Loucy (cell line): Measurements from ENCODE around the gene CEP41.

Experiments used
- EZH2phosphoT487 ChIP-seq: fragments of 200-600 bp; IDR thresholded peaks from 2 replicates; pipeline ENCODE4 v1.6.1; 2018; ENCODE audit warnings: antibody characterized with exemption, mild to moderate bottlenecking, moderate library complexity, borderline replicate concordance
- TF ChIP-seq, protein P1 (sequence below): fragments of 200-600 bp; sonication (generic); conservative IDR thresholded peaks from 2 replicates; pipeline ENCODE4 v1.5.1; 2014; ENCODE audit warnings: mild to moderate bottlenecking, antibody characterized with exemption, low read length

DNA sequence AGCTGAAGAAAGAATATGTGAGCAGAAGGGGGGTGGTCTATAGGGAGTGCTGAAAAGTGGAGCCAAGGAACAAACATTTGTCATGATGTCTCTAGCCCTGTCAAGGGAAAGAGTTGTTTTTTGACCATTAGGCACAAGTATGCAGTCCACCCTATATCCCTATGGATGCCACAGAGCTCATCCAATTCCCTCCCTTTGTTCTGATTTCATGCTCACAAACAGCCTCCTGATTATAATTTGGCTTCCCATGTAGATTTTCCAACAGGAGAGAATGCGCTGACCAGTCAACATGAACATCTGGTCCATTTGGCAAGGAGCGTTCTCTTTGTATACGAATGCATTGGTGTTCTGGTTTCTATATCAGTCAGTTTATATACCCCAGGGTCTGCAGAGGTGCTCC lies 12.1 kb upstream of the CEP41 start:
- TF ChIP-seq, protein P1, sequence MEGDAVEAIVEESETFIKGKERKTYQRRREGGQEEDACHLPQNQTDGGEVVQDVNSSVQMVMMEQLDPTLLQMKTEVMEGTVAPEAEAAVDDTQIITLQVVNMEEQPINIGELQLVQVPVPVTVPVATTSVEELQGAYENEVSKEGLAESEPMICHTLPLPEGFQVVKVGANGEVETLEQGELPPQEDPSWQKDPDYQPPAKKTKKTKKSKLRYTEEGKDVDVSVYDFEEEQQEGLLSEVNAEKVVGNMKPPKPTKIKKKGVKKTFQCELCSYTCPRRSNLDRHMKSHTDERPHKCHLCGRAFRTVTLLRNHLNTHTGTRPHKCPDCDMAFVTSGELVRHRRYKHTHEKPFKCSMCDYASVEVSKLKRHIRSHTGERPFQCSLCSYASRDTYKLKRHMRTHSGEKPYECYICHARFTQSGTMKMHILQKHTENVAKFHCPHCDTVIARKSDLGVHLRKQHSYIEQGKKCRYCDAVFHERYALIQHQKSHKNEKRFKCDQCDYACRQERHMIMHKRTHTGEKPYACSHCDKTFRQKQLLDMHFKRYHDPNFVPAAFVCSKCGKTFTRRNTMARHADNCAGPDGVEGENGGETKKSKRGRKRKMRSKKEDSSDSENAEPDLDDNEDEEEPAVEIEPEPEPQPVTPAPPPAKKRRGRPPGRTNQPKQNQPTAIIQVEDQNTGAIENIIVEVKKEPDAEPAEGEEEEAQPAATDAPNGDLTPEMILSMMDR, result no peak
- TF ChIP-seq EZH2phosphoT487, result no peak
